OCI-LY3 (cell line): ENCODE data around the gene TRIM38.

ENCODE experiments used
- CTCF ChIP-seq: fragments of 200-600, 300-600 bp; sonication (generic); IDR thresholded peaks from 2 replicates; pipeline ENCODE4 v1.5.1; 2014; ENCODE audit warnings: antibody characterized with exemption, low read length, low read depth
- EZH2phosphoT487 ChIP-seq: fragments of 200-600 bp; shearing (Covaris generic); IDR thresholded peaks from 2 replicates; pipeline ENCODE4 v1.6.1; 2018; ENCODE audit warnings: antibody characterized with exemption, mixed run types, low read depth

GRCh38 chr6:25944688-25945574 is 17.7 kb upstream of the TRIM38 start:
- TF ChIP-seq CTCF: no peak
- no peak for TF ChIP-seq EZH2phosphoT487
